IMR-90 (cell line): ENCODE measurements around the gene AIP. TPM values are rescaled to one million over a fixed set of nuclear protein-coding genes. Genes with fewer than 3 reads are reported as not detected.

Source experiments
- ATAC-seq: fragments of 200-7000 bp; cut with Tn5 transposase; 2 replicates; pipeline ENCODE4 v1.9.1; 2020; ENCODE audit warnings: low read depth, mild to moderate bottlenecking, moderate library complexity
- BruUV-seq: library from RNA; stranded (reverse); fragments of 400-500 nt; replicated peaks from 2 replicates; lab custom pipeline; 2021; lab: Mats Ljungman, UMichigan
- CTCF ChIA-PET: fragments of 300-600 bp; formaldehyde crosslinking; extraction: SDS; loops from one replicate; lab custom pipeline; 2021; ENCODE audit warnings: antibody characterized with exemption; lab: Yijun Ruan, JAX
- POLR2A ChIA-PET: fragments of 300-600 bp; sonication (Branson Sonifier 250); formaldehyde crosslinking; loops from one replicate; lab custom pipeline; 2022; ENCODE audit warnings: antibody characterized with exemption; ENCODE audit not compliant: unreplicated experiment; lab: Charles Lee
- DNase-seq: peaks from one replicate; pipeline ENCODE4 v3.0.0; 2013
- H2AFZ ChIP-seq: replicated peaks from 2 replicates; pipeline ENCODE3; 2013; ENCODE audit warnings: low read length, mild to moderate bottlenecking; ENCODE audit not compliant: poor library complexity
- H2AK5ac ChIP-seq: 2 replicates; pipeline ENCODE4 v1.6.1; 2013; ENCODE audit warnings: low read depth, low read length, inconsistent platforms
- H2AK9ac ChIP-seq: replicated peaks from 2 replicates; pipeline ENCODE3; 2013; ENCODE audit warnings: mild to moderate bottlenecking, low read depth, low read length, moderate library complexity; ENCODE audit not compliant: poor library complexity
- H2BK120ac ChIP-seq: 2 replicates; pipeline ENCODE4 v1.6.1; 2013; ENCODE audit warnings: low read depth, low read length, inconsistent platforms
- H2BK15ac ChIP-seq: 3 replicates; pipeline ENCODE4 v1.6.1; 2013; ENCODE audit warnings: low read depth, low read length, inconsistent platforms
- H2BK20ac ChIP-seq: 2 replicates; pipeline ENCODE4 v1.6.1; 2013; ENCODE audit warnings: low read depth, mild to moderate bottlenecking, inconsistent platforms, low read length, moderate library complexity
- H2BK5ac ChIP-seq: 2 replicates; pipeline ENCODE4 v1.6.1; 2013; ENCODE audit warnings: mild to moderate bottlenecking, low read depth, low read length, inconsistent platforms; ENCODE audit not compliant: poor library complexity, severe bottlenecking
- H3K14ac ChIP-seq: replicated peaks from 2 replicates; pipeline ENCODE4 v1.6.1; 2013; ENCODE audit warnings: low read depth, low read length, inconsistent platforms
- H3K18ac ChIP-seq: 2 replicates; pipeline ENCODE4 v1.6.1; 2013; ENCODE audit warnings: low read depth, low read length, control low read depth
- H3K23ac ChIP-seq: 2 replicates; pipeline ENCODE4 v1.6.1; 2013; ENCODE audit warnings: low read depth, low read length, inconsistent platforms
- H3K27ac ChIP-seq: 2 replicates; pipeline ENCODE4 v1.5.1; 2013; ENCODE audit warnings: mild to moderate bottlenecking, control low read depth, low read length; ENCODE audit not compliant: insufficient read depth
- H3K27me3 ChIP-seq: 2 replicates; pipeline ENCODE4 v1.6.1; 2013; ENCODE audit warnings: low read length; ENCODE audit not compliant: control insufficient read depth, insufficient read depth
- H3K36me3 ChIP-seq: 2 replicates; pipeline ENCODE4 v1.6.1; 2013; ENCODE audit warnings: low read length, mixed read lengths; ENCODE audit not compliant: control insufficient read depth, insufficient read depth
- H3K4ac ChIP-seq: 2 replicates; pipeline ENCODE4 v1.6.1; 2013; ENCODE audit warnings: low read depth, low read length, inconsistent platforms
- H3K4me1 ChIP-seq: 2 replicates; pipeline ENCODE4 v1.6.1; 2013; ENCODE audit warnings: low read length, mixed read lengths; ENCODE audit not compliant: control insufficient read depth, insufficient read depth
- H3K4me2 ChIP-seq: 2 replicates; pipeline ENCODE4 v1.6.1; 2013; ENCODE audit warnings: low read depth, mild to moderate bottlenecking, control low read depth, low read length, moderate library complexity
- H3K4me3 ChIP-seq: 2 replicates; pipeline ENCODE4 v1.5.1; 2013; ENCODE audit warnings: low read depth, mild to moderate bottlenecking, control low read depth, low read length, moderate library complexity; ENCODE audit not compliant: insufficient read depth
- H3K56ac ChIP-seq: 2 replicates; pipeline ENCODE4 v1.6.1; 2013; ENCODE audit warnings: low read length, inconsistent platforms; ENCODE audit not compliant: insufficient read depth; ENCODE audit errors: extremely low read depth
- H3K79me1 ChIP-seq, 2 experiments: 2 replicates each; pipeline ENCODE4 v1.6.1; 2013; ENCODE audit warnings: low read length in 2 of 2, inconsistent platforms in 1 of 2, low read depth in 1 of 2
- H3K9ac ChIP-seq: 2 replicates; pipeline ENCODE4 v1.6.1; 2013; ENCODE audit warnings: low read depth, low read length, control low read depth
- H3K9me1 ChIP-seq: 2 replicates; pipeline ENCODE4 v1.6.1; 2013; ENCODE audit warnings: low read length, inconsistent platforms; ENCODE audit not compliant: insufficient read depth
- H3K9me3 ChIP-seq: 2 replicates; pipeline ENCODE4 v1.6.1; 2013; ENCODE audit warnings: low read length; ENCODE audit not compliant: control insufficient read depth, insufficient read depth
- H4K20me1 ChIP-seq: 2 replicates; pipeline ENCODE4 v1.6.1; 2013; ENCODE audit warnings: low read length, inconsistent platforms; ENCODE audit not compliant: insufficient read depth
- H4K5ac ChIP-seq: 2 replicates; pipeline ENCODE4 v1.6.1; 2013; ENCODE audit warnings: mild to moderate bottlenecking, low read depth, low read length, control low read depth
- H4K8ac ChIP-seq, 2 experiments: 2 replicates each; pipeline ENCODE4 v1.6.1; 2013; ENCODE audit warnings: low read depth in 2 of 2, low read length in 2 of 2, control low read depth in 1 of 2, inconsistent platforms in 1 of 2
- H4K91ac ChIP-seq: 2 replicates; pipeline ENCODE4 v1.6.1; 2013; ENCODE audit warnings: low read depth, low read length, inconsistent platforms; ENCODE audit not compliant: insufficient read depth
- BHLHE40 ChIP-seq: fragments of 150-350 bp; IDR thresholded peaks from 2 replicates; pipeline ENCODE4 v1.6.1; 2016; ENCODE audit warnings: mild to moderate bottlenecking, low read depth, low read length
- MAFK ChIP-seq: IDR thresholded peaks from 2 replicates; pipeline ENCODE4 v1.6.1; 2012; ENCODE audit warnings: low read depth, low read length, improper control_type of control experiment
- MAZ ChIP-seq: IDR thresholded peaks from 2 replicates; pipeline ENCODE4 v1.6.1; 2012; ENCODE audit warnings: low read depth, mild to moderate bottlenecking, low read length, improper control_type of control experiment, moderate library complexity, borderline replicate concordance
- NFE2L2 ChIP-seq: fragments of 150-350 bp; IDR thresholded peaks from 2 replicates; pipeline ENCODE4 v1.6.1; 2016; ENCODE audit warnings: low read depth, mild to moderate bottlenecking, low read length
- RAD21 ChIP-seq: IDR thresholded peaks from 2 replicates; pipeline ENCODE4 v1.6.1; 2012; ENCODE audit warnings: low read length, improper control_type of control experiment
- RCOR1 ChIP-seq: IDR thresholded peaks from 2 replicates; pipeline ENCODE4 v1.6.1; 2012; ENCODE audit warnings: mild to moderate bottlenecking, low read length, improper control_type of control experiment; ENCODE audit not compliant: insufficient replicate concordance
- RFX5 ChIP-seq: IDR thresholded peaks from 2 replicates; pipeline ENCODE4 v1.8.0; 2012; ENCODE audit warnings: low read depth, mild to moderate bottlenecking, low read length, moderate library complexity
- SMC3 ChIP-seq: fragments of 150-350 bp; IDR thresholded peaks from 2 replicates; pipeline ENCODE4 v1.6.1; 2016; ENCODE audit warnings: low read depth, mild to moderate bottlenecking, antibody characterized with exemption, low read length, moderate library complexity
- WGBS, 2 experiments: methylation state at CpG; one replicate each; pipeline versions ENCODE4 v1.1.5 to v1.1.7; 2013; ENCODE audit warnings: missing lambda C conversion rate in 2 of 2; ENCODE audit not compliant: insufficient read length in 1 of 2; ENCODE audit errors: extremely low coverage in 2 of 2; 5-methylcytosine and 5-hydroxymethylcytosine counted together
- dilution Hi-C: fragments of 300-500 bp; cut with HindIII; formaldehyde crosslinking; loops from one replicate; pipeline ENCODE4 v1.14.3; 2018; ENCODE audit warnings: low sequenced_read_pairs; ENCODE audit not compliant: unreplicated experiment
- in situ Hi-C: fragments of 300-500 bp; cut with MboI; formaldehyde crosslinking; loops from 3 replicates; pipeline ENCODE4 v1.14.3; 2019; ENCODE audit warnings: low sequenced_read_pairs, inconsistent platforms, mixed read lengths
- intact Hi-C: fragments of 100-400 bp; cut with micrococcal nuclease; formaldehyde crosslinking; loops from 2 replicates; pipeline ENCODE4 v1.10.0; 2022
- polyA plus RNA-seq, 3 experiments: library from polyadenylated mRNA; depleted of rRNA; stranded (reverse); fragments of >200 nt; gene quantifications; 2 replicates each; pipeline ENCODE4 v1.2.3, GENCODE V29; 2012; ENCODE audit warnings: low replicate concordance in 1 of 3
- total RNA-seq: library from RNA; depleted of rRNA; stranded (reverse); fragments of >200 nt; gene quantifications from 2 replicates; pipeline ENCODE4 v1.2.3, GENCODE V29; 2012
- TF ChIP-seq, protein P1 (sequence below): fragments of 150-350 bp; IDR thresholded peaks from 2 replicates; pipeline ENCODE4 v1.6.1; 2017; ENCODE audit warnings: mild to moderate bottlenecking, antibody characterized with exemption, low read length, low read depth
- TF ChIP-seq, protein P2 (sequence below): conservative IDR thresholded peaks from 2 replicates; pipeline ENCODE4 v1.5.1; 2012; ENCODE audit warnings: mild to moderate bottlenecking, low read depth, low read length, improper control_type of control experiment

The AIP gene
- total and polyA plus RNA-seq, 2 of the 4 experiments (the other 2 are of a cell fraction) = 95.5 to 122 TPM

DNA sequence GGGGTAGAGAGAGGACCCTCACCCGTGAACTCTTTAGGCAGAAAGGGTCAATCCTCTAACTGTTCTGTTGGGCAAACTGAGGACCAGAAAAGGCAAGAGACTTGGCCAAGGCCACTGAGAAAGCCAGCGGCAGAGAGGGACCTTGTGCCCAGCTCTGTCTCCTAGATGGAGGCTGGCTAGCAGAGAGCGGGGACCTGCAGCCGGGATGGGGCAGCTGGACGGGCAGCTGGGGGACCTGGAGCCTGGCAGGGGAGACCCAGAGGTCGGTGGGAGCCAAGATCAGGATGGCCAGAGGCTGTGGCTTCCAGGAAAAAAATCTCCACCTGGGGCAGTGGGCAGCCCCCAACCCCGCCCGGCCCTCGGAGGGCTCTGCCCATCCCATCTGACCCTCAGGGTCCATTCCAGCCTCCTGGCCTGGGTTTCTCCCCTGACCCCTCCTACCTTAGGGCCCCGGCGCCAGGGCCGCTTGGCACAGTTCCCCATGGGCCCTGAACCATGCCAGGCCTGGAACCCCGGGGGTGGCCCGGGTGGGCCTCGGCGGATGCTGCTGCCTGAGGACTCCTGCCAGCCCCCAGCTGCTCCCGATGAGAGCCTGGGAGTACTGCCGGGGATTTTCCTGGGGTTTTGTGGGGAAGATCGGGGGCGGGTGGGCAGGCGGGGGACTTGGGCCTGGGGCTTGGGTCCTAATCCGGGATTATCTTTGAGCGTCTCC lies 40.2 kb downstream of the AIP start, which contains the start of gene CABP2:
Gene CABP2, minus strand, starts transcription at position 603 of the 712 bp plus-strand sequence. Its CDS starts 120 bp downstream, at position 483.
- no peak for DNase-seq
- H2BK120ac ChIP-seq = no peak within 1 kb of the TSS
- CTCF ChIA-PET = no interaction called here

More for the DNA sequence above, 40.2 kb downstream of the AIP start, which contains the start of gene CABP2:
- Histone ChIP-seq H3K4me1 (no peaks in the 10 kb centered on the region), H3K4me2 (no peak within 1 kb of the TSS), H2BK20ac (no peak within 1 kb of the TSS), H3K18ac (no peak within 1 kb of the TSS), H4K91ac (no peak within 1 kb of the TSS), H4K20me1 (no peaks in the 10 kb centered on the region), H3K23ac (no peak within 1 kb of the TSS), H3K27ac (no peak within 1 kb of the TSS), H2AK9ac (peak within 1 kb of the TSS; percentile 33), H3K9me3 (no peaks in the 10 kb centered on the region), H3K14ac (no peak within 1 kb of the TSS), H2BK15ac (no peak within 1 kb of the TSS), H3K79me1 (no peaks in the 10 kb centered on the region), H2AFZ (peak within 1 kb of the TSS; percentile 56), H3K9me1 (no peaks in the 10 kb centered on the region), H4K8ac (no peak within 1 kb of the TSS), H3K36me3 (no peaks in the 10 kb centered on the region), H3K27me3 (peaks cover 26% of the 10 kb centered on the region), H4K5ac (no peak within 1 kb of the TSS), H3K4ac (no peak within 1 kb of the TSS), H2AK5ac (no peak within 1 kb of the TSS), H3K9ac (no peak within 1 kb of the TSS), H3K56ac (no peak within 1 kb of the TSS), H2BK5ac (no peak within 1 kb of the TSS), H3K4me3 (no peak within 1 kb of the TSS)
- dilution Hi-C loops = no loop called here
- no TSS peak for BruUV-seq
- in situ Hi-C loops = no loop called here
- POLR2A ChIA-PET = no interaction called here
- ATAC-seq = no peak
- TF ChIP-seq NFE2L2 = no peak
- no peak for TF ChIP-seq RCOR1
- TF ChIP-seq MAZ = no peak
- TF ChIP-seq, protein P1, sequence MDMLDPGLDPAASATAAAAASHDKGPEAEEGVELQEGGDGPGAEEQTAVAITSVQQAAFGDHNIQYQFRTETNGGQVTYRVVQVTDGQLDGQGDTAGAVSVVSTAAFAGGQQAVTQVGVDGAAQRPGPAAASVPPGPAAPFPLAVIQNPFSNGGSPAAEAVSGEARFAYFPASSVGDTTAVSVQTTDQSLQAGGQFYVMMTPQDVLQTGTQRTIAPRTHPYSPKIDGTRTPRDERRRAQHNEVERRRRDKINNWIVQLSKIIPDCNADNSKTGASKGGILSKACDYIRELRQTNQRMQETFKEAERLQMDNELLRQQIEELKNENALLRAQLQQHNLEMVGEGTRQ = no peak
- no peak for TF ChIP-seq RFX5
- no peak for TF ChIP-seq BHLHE40
- TF ChIP-seq, protein P2, sequence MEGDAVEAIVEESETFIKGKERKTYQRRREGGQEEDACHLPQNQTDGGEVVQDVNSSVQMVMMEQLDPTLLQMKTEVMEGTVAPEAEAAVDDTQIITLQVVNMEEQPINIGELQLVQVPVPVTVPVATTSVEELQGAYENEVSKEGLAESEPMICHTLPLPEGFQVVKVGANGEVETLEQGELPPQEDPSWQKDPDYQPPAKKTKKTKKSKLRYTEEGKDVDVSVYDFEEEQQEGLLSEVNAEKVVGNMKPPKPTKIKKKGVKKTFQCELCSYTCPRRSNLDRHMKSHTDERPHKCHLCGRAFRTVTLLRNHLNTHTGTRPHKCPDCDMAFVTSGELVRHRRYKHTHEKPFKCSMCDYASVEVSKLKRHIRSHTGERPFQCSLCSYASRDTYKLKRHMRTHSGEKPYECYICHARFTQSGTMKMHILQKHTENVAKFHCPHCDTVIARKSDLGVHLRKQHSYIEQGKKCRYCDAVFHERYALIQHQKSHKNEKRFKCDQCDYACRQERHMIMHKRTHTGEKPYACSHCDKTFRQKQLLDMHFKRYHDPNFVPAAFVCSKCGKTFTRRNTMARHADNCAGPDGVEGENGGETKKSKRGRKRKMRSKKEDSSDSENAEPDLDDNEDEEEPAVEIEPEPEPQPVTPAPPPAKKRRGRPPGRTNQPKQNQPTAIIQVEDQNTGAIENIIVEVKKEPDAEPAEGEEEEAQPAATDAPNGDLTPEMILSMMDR = no peak
- TF ChIP-seq SMC3 = no peak
- TF ChIP-seq MAFK = no peak
- no peak for TF ChIP-seq RAD21
- intact Hi-C loops = no loop called here
- 58% methylated on average over 7 of the region's 23 CpGs; no CpG with 5 or more reads in 1 of the 2 experiments for WGBS, 2 experiments
